Measurements from ENCODE around the gene SUN5.

Gene SUN5

DNA sequence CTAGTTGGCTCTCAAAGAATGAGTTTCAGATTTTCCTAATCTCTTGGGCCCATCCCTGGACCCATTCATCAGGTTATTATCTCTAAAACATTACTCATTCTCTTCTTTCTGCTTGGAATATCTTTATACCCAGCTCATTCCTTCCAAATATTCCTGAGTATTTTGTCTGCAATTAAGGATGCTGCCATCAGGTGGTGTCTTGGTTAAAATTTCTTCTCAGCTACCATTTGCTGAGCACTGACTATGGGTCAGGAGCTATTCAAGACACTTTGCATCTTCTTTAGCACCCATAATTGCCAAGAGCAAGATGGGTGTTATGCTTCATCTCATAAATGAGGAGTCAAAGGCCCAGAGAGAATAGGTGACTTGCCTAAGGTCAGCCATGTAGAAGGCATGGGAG is 8.4 kb downstream of the SUN5 start:
- no peak for DNase-seq (ENCODE audit: low read depth)

DNA sequence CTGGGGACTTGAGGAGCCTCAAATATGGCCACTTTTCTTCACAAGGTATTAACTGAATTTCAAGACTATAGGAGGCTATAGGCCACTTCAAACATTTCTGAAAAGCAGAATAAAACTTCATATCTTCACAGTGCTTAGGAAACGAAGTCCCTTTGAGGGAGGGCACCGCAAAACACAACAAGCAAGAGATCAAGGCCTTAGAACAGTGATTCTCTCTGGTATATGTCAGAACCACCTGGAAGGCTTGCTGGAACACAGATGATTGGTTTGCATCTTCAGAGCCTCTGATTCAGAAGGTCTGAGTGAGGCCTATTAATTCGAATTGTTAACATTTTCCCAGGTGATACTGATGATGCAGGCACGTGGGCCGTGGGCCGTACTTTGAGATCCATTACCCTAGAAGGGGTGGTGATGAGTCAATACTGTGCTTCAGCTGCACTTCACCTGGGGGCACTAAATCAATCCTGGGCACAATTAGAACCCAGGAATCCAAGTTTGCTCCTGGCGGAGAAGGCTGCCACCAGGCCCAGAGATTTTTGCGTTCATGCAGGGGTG is 10.7 kb downstream of the SUN5 start:
- no peak for DNase-seq (ENCODE audit: low read depth)

DNA sequence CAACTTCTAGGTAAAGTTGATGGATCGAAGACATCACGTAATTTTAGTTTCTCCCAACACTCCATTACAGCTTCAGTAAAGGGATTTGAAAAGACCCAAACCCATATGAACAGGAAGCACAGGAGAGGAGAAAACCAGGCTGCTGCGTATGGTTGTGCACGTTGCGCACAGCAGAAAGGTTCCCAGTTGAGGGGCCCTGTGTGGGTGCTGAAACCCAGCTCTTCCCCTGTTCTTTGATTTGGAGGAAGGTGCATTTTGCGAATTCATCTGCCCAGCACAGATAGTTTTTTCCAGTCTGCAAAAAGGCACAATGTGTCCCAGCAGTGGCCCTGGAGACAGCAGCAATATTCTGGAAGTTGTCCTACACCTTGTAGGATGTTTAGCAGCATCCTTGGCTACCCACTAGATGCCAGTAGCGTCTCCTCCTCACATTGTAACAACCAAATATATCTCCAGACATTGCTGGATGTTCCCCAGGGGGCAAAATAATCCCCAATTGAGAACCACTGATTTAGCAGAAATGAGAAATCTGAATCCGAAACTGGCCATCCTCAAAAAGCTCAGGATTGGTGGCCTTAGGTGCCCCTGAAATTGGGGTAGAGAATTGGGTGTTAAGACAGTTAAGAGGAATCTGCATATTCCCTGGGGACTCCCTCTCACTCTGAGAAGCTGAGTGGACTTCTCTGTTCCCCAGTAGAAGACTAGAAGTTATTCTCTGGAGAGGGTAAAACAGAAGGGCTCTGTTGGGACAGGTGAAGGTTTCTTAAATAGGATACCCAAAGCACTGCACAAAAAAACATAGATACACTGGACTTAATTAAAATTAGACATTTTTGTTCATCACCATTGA is 12.2 kb downstream of the SUN5 start:
- DNase-seq (ENCODE audit: low read depth) = no peak

- DNase-seq (ENCODE audit: low read depth) = no peak
Measured at GRCh38 chr20:32991383-32991782, 12.8 kb downstream of the SUN5 start.

DNA sequence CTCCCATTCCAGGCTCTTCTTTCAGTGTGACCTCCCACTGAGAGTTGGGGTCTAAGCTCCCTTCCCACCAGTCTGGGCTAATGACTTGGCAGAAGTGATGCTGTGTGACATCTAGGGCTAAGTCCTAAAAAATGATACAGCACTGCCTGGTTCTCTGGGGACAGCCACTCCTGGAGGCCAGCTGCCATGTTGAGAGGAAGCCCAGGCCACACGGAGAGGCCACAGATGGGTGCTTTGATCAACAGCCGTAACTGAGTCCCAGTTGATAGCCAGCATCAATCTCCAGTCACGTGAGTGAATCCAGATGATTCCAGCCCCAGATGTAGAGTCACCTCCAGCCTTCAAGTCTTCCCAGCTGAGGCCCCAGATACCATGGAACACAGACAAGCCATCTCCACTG is 13.8 kb downstream of the SUN5 start:
- DNase-seq (ENCODE audit: low read depth) = no peak

DNA sequence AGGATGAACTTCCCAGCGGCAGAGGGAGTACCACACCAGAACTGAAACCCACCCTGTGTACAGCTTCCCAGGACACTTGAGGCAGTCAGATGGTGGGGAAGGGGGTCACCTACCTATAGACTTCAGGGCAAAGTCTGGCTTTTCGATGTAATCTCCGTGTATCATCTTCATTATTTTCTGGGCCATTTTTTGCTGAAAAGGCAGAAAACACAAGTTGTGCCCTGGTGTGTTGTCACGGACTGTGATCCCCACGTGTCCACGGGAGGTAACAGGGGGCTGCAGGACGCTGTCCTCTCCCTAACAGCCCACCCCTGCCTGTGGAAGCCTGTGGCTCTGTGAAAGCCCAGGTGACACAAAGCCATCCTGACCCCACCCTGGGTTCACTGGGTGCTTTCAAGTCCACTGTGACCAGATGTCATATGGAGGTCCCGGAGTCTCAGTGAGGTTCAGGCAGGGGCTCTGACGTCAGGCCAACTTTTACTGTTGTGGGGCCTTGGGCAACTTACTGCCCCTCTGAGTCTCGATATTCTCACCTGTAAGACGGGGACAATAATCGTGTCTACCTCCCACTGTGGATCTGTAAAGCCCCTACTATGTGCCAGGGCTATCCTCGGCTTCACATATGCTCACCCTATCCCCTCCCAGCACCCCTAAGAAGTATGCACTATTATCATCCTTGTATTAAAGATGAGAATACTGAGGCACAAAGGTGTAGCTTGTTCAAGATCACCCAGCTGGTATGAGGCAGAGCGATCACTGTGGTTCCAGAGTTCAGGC is 14.5 kb downstream of the SUN5 start:
- no peak for DNase-seq (ENCODE audit: low read depth)

GRCh38 chr20:32988008-32988407 is 16.2 kb downstream of the SUN5 start:
- no peak for DNase-seq (ENCODE audit: low read depth)

DNA sequence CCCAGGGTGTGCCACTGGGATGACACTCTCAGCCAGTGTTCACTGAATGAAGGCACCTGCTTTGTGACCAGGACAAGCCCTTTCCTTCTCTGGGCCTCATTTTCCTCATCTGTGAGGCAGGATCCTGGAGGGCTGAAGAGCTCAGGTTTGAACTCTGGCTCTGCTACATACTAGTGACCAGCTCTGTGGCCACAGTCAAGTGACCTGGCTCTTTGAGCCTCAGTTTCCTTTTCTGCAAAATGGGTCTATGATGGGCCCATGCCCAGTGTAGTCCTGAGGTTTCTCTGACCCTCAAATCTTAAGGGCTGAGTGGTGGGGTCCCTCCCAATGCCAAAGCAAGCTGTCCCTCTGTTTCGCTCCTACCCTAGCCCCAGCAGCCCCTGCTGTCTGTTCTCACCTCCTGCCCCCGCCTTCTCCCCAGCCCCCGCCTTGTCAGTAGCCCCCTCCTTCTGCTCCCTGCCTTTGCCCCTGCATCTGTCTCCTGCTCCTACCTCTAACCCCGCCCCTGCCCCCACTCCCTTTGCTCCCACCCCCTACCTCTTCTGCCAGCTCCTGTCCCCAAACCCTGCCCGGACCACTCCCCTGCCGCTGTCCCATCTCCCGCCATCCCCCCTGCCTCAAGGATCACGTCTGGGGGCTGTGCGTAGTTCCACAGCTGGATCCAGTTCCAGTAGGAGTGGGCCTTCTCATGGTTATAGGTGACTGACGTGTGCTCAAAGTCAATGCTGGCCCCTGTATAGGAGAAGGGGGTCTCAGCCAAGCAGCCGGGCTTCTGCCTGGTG is 17.0 kb downstream of the SUN5 start:
- DNase-seq (ENCODE audit: low read depth) = no peak

DNA sequence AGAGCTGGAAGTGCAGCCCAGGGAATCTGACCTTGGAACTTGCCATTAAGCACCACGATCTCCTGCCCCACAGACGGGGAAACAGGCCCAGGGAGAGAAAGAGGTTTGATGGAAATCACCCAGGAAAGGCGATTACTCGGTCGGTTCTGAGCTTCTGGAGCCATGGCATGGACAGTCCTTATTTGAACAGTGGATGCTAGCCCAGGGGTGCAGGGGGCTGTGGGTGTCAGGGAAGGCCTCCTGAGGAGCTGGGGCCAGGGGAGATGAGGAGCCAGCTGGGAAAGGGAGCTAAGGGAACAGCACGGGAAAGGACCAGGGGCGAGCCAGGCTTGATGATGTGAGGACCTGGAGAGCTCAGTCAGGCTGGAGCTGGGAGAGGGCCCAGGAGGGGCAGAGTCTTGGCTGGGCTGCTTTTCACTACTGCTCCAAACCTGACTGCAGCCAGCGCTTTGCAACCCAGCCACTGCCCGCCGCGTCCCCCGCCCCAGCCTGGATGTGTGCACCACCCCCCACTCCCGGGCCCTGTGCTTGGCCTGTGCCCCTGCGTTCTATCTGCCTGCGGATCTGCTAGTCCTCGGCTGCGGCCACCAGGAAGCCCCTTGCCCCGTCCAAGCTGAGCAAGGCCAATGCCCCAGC is 17.8 kb downstream of the SUN5 start:
- DNase-seq (ENCODE audit: low read depth) = no peak

DNA sequence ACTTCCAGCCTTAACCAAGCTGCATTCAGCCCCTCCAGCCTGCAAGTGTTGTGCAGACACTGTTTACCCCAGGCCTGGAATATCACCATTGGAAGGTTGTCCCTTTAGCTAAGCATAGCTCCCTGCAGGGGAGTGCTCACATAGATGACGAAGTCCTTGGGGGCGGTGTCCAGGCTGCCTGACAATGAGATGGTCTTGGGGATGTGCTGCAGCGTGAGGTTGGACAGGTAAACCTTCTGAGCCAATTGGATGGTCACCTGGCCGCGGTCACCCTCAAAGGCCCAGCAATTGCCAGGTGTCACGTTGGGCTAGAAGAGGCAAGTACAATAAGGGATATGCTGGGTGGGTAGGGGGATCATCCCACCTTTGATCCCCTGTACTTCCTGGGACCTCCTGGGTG is 18.6 kb downstream of the SUN5 start:
- DNase-seq (ENCODE audit: low read depth) = no peak

DNA sequence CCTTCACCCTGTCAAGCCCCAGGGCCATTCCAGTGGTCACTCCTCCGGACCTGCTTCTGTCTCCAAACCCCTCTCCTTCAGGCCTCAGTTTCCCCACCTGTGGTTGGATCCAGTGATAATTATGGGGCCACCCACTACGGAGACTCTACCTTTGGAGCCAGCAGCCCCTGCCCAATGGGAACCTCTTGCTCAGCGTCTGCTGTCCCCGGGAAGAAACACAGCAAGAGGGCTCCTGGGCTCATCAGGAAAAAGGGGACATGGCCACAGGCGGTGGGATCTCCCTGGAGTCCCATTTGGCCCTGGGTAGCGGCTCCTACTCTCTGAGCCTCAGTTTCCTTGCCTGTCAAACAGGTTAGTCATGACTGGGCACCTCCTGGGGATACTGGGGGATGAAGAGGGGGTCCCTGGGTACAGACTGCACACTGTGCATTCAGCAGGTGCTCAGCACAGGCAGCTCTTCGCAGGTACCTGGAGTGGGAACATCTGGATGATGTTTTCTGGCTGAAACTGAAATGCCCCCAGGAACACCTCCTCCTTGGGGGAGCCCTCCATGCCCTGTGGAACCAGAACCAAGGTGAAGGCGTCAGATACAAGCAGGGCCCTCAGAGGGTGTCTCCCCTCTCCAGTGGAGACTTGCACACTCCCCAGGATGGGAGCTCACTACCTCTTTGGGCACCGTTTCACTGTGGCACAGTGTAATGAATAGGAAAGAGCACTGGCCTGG is 19.4 kb downstream of the SUN5 start:
- no peak for DNase-seq (ENCODE audit: low read depth)

GRCh38 chr20:32984196-32984595 is 20.0 kb downstream of the SUN5 start:
- no peak for DNase-seq (ENCODE audit: low read depth)

DNA sequence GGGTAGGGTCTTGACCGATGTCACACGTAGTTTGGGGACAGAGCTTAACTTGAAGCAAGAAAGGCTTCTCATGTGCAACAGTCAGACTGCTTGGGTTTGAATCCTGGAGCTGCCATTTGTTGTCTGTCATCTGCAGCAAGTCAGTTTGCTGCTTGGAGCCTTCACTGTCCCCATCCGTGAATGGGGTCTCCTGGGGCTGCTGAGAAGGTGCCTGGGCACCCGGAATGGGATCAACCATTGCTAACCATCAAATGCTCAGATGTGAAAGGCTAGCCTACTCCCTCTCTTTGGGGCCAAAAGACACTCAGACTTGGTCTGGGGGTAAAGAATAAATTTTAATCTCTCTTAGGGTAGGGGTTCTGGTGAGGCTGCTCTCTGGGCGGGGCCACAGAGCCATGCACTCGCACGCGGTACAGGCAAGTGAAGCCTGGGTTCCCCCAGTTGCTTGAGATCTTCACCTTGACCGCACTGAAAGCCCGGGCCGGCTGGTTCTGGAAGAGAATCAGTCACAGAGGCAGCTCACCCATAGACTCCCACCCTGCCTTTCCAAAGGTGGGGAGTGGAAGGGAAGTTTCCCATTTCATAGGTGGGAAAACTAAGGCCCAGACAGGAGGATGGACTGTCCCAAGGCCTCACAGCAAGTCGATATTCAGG is 20.6 kb downstream of the SUN5 start:
- DNase-seq (ENCODE audit: low read depth) = no peak

GRCh38 chr20:32982617-32983458 is 21.4 kb downstream of the SUN5 start:
- DNase-seq (ENCODE audit: low read depth) = no peak

DNA sequence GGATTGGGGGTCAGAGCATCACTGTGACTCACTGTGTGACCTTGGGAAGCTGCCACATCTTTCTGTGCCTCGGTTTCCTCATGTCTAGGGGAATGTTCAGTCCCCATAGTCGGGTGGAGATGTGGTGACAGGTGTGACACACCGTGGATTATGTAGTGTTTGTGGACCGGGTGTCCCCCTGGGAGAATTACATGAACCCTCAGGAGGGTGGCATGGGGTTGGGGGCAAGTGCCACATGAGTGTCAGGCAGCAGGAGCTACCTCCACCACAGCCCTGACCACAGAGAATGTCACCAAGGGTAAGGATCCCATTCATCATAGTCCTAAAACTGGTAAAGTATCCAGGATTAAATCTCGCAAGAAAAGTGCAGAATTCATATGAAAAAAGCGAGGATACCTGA is 23.2 kb downstream of the SUN5 start:
- no peak for DNase-seq (ENCODE audit: low read depth)

- no peak for DNase-seq (ENCODE audit: low read depth)
Measured at GRCh38 chr20:32980131-32980941, 23.9 kb downstream of the SUN5 start.

DNA sequence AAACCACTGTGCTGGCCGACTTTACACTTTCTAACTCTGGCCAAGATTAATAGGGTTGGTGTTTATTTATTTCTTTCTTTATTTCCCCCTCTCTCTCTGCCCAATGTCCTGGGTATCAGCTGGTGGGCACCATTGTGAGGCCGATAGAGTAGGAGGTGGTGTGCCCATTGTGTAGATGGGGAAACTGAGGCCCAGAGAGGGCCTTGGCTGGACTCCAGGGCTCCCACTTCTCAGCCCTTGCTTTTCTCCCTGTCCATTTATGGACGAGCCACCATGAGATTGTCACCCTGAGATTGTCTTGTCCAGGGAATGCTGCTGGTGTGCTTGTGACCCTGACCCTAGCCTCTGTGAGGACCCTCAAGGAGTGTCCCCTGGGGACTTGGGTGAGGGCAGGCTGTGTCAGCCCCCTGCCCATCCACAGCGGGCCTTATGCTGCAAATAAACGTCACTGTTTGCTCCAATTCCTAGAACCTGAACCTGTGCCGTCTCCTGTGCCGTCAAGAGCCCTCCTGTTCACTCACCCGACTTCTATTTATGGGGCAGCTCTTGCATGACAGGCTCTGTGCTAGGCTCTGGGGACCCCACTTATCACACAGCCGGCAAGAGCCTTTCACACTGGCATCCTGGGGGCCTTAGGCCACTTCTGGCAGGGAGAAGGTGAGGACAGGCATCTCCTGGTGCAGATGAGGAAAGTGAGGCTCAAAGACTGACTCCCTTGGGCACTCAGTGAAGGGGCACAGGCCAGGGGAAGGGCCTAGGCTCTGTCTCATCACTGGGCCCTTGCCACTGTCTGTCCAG is 24.8 kb downstream of the SUN5 start:
- no peak for DNase-seq (ENCODE audit: low read depth)

GRCh38 chr20:32978009-32978335 is 26.3 kb downstream of the SUN5 start:
- no peak for DNase-seq (ENCODE audit: low read depth)

Measured in stimulated activated CD8-positive, alpha-beta memory T cell treated with anti-CD3 and anti-CD28 coated beads, Interleukin-7, amount 100 ng/mL, for 24 hours (primary cell).